HUDEP-2 (cell line): ENCODE data around the gene SPINK14.

ENCODE experiments used
- DNase-seq, 76 experiments: peaks; one replicate each; lab custom pipeline; 2025; ENCODE audit not compliant: unreplicated experiment in 76 of 76; lab: John Stamatoyannopoulos, UW

The SPINK14 gene

GRCh38 chr5:148191010-148191409 lies 22.7 kb downstream of the SPINK14 start:
- DNase-seq, result no peak

GRCh38 chr5:148193202-148193601 lies 24.9 kb downstream of the SPINK14 start:
- no peak for DNase-seq

- DNase-seq, result no peak
Measured at GRCh38 chr5:148201151-148201550, 32.8 kb downstream of the SPINK14 start.

GRCh38 chr5:148202531-148203203 lies 34.3 kb downstream of the SPINK14 start, which contains the start of gene SPINK6:
TSS of gene SPINK6 (plus strand) at chr5:148203042. CDS start at chr5:148203097, 55 bp downstream.
- no peak for DNase-seq

GRCh38 chr5:148205044-148205806 lies 36.9 kb downstream of the SPINK14 start:
- DNase-seq, result no peak

- no peak for DNase-seq
Measured at GRCh38 chr5:148205865-148206264, 37.5 kb downstream of the SPINK14 start.

GRCh38 chr5:148206620-148207019 lies 38.3 kb downstream of the SPINK14 start:
- no peak for DNase-seq

GRCh38 chr5:148208226-148208625 lies 39.9 kb downstream of the SPINK14 start:
- DNase-seq, result no peak

- DNase-seq, result no peak
Measured at GRCh38 chr5:148209151-148209770, 40.9 kb downstream of the SPINK14 start.

- DNase-seq, result no peak
Measured at GRCh38 chr5:148214665-148215185, 46.4 kb downstream of the SPINK14 start.

- DNase-seq, result no peak
Measured at GRCh38 chr5:148221508-148221907, 53.2 kb downstream of the SPINK14 start.

GRCh38 chr5:148224117-148224742 lies 55.9 kb downstream of the SPINK14 start:
- no peak for DNase-seq
